ENCODE results near the gene NUP210. TPM values are rescaled to one million over a fixed set of nuclear protein-coding genes. Genes with fewer than 3 reads are reported as not detected.

Gene NUP210
- total RNA-seq, 1 experiment from 2014 or later, result 3.7 TPM

DNA sequence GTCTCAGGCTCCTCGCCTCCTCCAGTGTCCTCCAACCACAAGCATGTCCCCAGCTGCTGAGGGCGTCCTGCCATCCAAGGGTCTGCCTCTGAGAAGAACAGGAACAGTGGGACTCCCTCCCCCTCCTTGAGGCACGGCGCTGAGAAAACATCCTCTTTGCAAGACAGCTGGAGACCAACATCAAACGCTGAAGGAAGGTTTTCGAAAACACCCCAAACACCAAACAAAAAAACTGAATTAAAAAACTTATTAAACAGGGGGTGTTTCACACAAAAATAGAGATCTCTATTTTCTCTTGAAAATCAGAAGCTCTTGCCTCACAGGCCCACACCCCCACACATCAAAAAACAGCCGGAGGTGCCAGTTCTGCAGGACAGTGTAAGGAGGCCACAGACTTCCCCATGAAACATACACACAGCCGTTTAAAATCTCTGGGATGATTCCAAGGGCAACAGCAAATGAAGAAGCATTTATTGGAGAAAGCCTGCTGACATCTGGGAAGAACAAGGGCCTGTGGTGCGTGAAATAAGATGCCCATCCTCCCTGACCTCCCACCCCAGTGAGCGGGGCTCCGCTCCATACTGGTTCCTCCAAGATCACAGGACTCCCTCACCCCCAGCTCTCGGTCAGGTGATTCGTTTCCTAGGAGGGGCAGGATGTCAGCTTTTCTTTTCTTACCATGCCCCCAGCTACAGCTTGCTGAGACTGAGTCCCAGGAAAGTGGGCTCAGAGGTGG, 71.3 kb downstream of the NUP210 start:
- DNase-seq (ENCODE audit: low spot score), result no peak

DNA sequence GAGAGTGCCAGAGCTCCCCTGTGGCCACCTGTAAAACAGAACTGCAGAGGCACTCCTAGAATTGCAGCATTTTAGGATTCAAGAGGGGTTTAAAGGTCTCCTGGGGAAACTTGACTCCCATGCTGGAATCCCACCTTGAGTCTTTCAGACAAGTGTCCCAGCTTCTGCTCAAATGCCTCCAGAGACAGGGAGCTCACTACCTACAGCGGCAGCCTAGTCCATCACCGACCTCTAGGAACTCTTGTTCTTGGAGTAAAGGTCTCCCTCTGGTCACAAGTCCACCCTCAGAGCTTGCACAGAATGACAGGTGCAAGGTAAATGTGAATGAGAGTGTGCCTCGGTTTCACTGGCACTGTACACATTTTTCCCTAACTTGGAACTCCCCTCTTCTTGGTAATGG, 72.0 kb downstream of the NUP210 start:
- no peak for DNase-seq (ENCODE audit: low spot score)

DNA sequence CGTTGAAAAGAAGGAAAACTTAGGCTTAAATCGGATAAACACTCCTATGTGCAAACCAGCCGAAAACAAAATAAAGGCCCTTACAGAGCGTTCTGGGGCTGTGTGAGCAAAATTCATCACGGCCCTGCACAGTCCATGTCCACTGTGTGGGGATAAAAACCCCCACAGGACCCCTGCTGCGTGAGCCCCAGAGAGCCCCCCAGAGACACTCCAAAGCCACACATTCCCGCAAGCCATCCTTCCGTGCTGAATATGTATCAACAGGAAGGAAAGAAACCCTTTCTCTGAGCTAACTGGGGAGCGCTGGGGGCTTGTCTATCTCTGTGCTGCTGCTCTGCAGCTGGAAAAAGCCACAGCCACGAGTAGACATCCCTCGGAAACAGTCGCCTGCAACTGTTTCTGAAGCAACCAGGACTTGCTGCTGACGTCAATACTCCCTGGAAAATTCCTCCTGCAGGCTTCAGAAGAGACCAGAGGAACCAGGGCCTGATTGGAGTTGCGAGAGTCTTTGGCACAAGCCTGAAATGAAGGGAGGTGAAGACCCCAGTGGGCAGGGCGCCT, 72.7 kb downstream of the NUP210 start:
- no peak for DNase-seq (ENCODE audit: low spot score)

DNA sequence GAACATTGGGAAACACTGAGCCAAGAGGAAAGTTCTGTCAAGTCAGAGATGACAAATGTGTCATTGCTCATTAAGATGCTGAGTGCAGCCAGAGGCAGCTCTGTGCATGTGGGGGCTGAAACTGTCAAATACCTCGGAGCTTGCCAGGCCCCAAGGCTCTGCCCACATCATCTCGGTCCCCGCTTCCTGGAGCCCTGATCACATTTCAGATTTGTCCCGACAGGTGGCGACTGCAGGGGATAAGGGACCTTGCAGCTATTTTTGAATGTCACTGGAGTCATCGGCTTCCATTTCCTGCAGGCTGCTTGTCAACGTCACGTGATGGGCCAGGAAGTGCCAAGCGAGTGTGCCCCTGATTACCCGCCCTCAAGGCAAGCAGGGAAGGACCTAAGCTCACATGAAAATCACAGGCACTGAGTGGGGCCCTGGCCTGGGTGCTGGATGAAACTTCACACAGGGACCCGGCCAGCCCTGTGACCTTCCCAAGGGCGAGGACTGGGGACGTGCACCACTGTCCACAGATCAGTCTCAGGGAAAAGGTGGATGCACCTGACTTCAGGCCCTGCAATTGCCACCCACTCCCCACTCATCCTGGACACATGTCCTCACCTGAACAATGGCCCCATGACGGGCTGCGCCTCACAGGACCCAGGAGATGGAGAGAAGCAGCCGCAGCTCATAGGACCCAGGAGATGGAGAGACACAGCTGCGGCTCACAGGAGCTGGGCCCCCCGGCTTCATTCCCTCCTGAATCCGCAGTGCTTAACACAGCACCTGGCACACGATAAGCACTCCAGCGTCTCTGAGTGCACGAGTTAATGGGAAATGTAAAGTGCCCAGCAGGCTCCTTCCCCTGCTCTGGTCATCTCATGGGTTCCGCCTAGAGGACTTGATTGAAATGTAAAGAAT, 73.4 kb downstream of the NUP210 start:
- peak; percentile 77 for DNase-seq (ENCODE audit: low spot score)

DNA sequence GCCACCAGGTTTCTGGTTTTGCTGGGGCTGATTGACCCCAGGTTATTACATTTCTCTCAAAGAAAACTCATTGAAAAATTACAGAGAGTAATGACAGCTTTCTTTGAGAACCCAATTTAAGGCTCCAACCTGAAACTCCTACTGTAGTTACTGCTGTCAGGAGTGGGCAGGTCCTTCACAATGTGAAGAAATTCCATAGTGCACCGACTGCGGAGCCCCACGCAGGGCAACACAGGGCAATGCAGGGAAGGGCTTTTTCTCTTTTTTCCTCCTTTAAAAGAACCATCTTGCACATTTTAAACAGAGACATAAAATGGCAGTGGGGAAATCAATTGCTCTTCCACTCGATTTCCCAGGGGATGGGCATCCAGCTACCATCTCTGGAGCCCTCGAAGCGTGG, 74.3 kb downstream of the NUP210 start:
- no peak for DNase-seq (ENCODE audit: low spot score)

DNA sequence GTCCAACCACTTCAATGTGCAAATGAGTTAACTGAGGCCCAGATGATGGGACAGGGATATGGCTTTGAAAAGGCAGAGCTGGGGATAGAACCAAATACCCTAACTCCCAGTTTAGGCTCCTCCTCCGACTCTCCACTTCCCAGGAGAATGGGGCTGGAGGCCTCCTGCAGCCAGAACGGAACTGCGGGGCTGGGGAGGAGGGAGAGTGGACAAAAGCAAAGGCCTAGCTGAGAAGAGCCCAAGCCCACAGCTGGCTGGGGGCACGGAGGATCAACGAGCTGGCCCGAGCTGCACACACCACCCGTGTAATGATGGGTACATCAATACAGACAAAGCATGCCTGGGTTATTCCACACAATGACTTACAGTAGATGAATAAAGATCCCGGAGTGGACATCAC, 74.8 kb downstream of the NUP210 start:
- DNase-seq (ENCODE audit: low spot score), result no peak

DNA sequence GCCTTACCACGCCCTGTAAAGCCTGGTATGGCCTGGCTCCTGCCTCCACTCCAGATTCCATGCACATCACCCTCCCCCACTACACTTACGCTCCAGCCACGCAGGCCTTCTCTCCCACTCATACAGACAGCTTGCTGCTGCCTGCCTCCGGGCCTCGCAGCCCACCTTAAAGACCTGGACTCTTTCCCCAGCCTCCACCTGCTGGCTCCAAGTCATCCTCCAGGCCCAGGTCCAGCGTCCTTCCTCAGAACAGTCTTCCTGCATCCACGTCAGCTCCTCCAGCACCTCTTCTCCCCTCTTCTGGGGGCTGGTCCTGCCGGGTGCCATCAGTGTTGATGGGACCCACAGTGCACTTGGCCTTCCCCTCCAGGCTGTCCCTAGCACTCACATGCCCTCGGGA, 75.5 kb downstream of the NUP210 start:
- DNase-seq (ENCODE audit: low spot score), result no peak

DNA sequence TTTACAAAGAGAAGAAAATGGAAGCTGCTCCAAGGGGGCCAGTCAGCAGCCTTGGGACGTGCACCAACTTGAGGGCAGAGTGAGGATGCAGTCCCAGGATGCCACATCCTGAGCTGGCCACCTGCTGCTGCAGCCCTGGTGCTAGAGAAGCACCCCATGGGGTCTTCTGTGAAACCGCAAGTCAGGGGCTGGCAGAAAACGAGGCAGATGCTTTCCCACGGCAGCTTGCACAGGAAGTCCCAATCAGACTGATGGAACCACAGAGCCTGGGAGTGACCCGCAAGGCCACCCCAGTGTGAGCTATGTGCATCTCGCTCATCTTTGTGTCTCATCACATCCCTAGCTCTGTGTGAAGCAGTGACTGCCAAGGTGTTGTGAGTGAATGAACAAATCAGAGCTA, 76.5 kb downstream of the NUP210 start:
- DNase-seq (ENCODE audit: low spot score), result no peak

DNA sequence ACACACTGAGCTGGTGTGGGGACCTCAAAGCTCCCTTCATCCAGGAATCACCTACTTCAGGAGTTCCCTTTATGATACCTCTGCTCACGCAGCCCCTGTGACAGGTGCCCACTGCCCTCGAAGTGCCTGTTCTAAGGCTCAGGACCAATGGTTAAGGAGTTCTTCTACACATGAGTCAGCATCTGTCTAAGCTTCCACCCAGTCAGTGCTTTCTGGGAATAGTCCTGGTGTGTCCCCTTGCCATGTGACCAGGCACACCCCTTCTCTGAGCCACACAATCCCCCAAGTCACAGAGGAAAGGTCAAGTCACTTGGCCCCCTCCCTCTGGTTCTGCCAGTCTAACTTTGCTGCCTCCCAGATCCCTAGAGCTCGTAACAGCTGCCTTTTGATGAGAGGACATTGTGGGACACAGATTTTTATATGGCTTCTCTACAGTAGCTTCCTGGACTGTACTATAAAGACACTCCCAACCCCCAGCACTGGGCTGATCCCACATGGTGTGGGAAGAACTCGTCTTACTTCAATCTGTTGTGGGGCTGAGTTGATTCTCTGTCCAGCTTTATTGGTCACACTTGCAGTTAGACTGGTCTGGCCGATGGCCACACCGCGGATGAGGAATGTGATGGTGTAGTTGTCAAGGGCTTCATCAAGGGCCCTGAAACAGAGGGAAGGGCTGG, 78.8 kb downstream of the NUP210 start:
- no peak for DNase-seq (ENCODE audit: low spot score)

DNA sequence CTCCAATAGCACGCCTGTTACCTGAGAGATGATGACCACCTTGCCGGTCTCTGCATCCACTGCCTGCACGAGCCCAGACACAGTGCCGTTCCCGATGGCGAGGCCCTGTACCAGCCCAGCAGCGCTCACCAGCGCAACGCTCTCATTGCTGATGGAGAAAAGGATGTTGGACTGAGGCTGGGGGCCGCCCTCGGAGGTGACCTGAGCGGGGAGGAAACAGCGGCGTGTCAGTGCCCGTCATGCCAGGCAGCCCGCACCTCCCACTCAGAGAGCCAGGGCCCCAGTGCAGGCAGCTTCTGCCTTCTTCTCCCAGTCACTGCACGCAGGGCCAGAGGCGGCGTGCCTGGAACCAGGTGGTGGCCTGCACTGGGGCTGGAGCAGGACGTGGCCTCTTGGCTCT, 80.3 kb downstream of the NUP210 start:
- no peak for DNase-seq (ENCODE audit: low spot score)

DNA sequence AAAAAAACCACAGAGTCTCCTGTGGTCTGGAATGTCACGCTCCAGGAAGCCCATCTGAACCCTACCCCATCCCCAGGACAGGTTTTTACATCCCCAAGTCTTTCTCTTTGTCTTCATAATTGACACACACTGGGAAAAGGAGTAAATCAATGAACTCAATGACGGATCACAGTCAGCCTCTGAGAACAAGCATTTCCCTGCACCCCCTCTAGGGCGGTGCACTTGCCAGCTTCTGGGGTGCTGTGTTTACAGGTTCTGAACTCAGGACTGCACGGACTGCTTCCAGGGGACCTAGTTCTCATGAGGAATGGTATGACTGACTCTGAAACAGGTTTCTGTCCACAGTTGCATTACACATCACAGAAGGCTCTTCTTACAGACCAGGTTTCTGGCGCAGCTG, 81.1 kb downstream of the NUP210 start:
- DNase-seq (ENCODE audit: low spot score), result no peak

DNA sequence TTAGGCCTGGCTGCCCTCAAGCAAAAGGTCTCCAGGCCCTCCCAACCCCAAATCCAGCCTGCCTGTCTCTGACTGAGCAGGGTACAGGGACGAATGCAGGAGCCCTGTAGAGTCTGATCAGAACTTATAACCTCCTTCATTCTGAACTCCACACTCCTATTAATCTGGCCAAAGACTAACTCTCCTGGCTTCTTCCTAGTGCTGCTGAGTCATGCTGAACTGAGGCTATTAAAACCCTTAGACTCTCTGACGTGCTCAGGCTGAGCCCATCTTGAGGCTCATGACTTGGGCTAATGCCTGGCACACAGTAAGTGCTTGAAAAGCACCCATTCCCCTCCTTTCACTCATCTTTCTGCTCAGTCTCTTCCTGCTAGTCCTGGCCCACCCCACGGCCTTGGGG, 81.9 kb downstream of the NUP210 start:
- DNase-seq (ENCODE audit: low spot score), result peak; percentile 31

DNA sequence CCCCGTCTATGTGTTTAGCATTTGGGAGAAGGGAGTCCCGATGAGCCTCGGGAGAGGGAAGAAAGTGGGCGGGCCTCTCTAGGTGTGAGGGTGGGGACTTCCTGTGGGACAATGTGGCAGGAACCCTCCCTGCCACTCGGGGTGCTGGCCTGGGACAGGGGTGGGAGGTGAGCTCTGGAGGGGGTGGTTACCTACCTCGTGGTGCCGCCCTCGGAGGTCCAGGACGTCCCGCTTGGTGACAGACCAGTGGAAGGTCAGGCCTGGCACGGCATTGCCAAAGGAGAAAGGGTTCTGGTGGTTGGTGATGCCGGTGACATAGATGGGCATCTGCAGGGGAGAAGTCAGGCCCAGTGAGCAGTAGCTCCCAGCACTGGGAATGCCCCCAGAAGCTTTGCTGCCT, 83.5 kb downstream of the NUP210 start:
- DNase-seq (ENCODE audit: low spot score), result no peak

DNA sequence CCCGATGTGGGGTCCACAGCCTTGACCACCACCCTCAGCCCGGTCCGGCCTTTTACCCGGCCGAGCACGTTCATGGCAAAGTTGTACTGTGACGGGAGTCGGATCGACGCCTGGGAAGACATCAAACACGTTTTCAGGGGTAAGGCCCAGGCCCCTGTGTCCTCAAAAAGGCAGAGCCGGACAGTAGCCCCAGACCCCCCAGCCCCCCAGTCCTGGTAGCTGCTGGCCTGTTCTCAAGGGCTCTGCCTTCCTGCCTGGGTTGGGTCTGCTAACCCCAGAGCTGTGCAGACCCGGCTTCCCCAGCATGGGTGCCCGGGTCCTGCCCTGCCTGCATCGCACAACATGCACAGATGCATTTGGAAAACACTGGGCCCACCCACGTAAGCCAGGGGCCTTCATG, 84.6 kb downstream of the NUP210 start:
- no peak for DNase-seq (ENCODE audit: low spot score)

DNA sequence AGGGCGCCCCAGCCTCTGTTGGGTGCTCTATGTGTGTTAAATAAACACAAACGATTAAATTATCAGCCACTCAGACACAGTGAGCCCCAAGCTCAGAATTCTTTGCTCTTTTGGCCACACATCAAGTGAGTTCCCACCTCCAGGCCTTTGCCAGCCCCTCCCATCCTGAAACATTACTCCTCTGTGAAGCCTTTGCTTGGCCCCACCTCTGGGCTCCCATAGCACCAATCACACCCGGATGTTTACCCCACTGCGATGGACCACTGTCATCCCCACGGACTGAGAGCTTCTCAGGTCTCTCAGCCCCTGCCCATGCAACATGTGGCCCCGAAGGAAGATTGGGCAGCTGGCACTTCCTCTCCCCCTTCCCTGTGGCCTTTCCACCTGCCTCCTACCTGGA, 85.1 kb downstream of the NUP210 start:
- DNase-seq (ENCODE audit: low spot score), result no peak

DNA sequence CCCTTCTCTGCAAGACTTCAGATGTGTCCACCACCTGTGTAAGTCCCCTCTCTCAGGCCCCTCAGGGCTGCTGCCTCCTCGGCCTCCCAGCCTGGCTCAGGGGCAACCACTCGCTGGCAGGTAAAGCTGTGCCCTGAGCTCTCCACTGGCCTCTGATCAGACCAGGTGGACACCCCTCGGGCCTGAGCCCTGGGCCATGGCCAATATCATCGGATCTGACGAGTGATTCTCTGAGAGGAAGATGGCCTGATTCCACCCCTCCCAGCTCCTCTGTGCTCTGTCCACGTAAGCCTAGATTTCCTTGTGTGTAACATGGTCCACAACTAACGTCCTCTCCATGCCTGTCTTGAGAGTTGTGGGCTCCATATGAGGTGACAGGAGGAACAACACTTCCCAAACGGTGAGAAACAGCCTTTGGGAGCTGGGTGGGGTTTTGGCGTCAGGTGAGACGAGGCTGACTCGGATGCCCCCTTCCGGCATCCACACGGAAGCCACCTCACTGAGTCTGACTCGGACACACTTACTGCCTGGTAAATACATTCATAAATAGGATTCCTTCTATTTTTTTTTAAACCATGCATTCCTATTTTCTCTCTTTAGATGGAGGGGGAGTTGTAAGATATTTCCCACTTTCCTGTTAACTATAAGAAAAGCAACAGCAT, 86.8 kb downstream of the NUP210 start:
- no peak for DNase-seq (ENCODE audit: low spot score)

DNA sequence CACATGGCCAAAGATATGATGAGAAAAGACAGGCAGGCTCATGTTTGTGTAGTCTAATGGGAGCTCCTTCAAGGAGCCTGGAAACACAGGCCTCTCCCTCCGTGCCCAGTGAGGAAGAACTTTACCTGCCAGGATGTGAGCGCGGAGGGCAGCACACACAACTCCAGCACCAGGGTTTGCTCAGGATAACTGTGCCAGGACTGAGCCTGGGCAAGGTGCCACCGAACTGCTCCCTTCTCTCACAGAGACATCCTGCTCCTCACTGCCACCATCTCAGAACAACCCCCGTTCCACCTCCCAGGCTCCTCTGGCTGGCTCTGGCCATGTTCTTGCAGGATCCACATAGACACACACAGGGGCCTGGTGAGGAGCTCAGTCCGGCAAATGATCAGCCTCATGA, 87.4 kb downstream of the NUP210 start:
- DNase-seq (ENCODE audit: low spot score), result no peak

DNA sequence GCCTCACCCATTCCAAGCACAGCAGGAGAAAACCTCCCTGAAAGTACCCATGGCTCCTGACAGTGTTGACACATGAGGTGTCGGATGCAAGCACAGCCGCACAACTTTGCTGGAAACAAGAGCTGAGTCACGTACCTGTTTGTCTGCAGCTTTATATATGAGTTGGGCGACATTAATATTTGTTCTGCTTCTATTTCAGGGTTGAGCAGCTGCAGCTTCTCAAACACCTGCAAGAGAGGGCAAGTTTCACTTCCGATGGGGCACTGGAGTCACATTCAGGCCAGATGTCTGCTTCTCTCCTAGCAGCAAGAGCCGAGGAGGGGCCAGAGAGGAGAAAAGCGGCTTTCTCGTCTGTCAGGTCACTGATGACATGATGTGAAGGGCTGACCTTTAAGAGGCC, 88.0 kb downstream of the NUP210 start:
- no peak for DNase-seq (ENCODE audit: low spot score)

DNA sequence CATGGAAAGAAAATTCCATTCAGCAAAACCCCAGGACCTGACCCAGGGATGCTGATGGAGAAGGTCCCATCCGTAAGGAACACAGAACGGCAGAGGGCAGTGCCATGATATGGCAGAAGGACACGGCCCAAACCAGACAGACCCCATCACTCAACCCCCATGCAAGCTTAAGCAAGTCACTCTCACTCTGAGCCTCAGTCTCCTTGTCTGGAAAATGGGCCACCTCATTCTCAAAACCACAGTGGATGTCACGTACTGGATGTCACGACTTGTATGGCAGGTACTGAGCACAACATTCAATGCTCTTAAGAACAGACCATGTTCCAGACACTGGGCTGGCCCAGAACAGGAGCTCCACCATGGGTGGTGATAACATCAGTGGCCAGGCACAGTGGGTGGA, 90.4 kb downstream of the NUP210 start:
- no peak for DNase-seq (ENCODE audit: low spot score)

DNA sequence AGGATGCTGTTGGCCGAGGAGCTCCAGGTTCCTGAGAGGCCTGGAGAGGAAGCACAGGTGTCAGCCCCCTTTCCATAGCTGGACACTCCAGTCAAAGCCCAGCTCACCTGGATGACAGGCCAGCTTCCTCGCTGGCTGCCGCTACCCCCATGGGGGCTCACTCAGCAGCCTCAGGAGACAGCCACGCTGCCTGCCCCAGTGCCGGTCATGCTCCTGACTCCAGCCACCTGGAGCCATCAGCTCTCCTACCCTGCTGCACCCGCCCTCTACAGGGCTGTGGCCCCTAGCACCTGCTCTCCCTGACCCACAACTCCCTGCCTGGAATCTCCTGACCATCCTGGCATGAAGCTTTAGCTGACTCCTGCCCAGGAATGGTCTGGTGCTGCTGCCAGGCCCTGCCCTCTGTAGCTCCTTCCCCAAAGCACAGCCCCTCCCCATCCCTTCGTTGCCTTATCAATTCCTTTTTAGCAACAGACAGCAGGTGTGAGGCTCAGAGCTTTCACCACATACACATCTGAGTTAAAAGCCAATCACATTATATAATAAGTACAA, 94.2 kb downstream of the NUP210 start:
- no peak for DNase-seq (ENCODE audit: low spot score)

DNA sequence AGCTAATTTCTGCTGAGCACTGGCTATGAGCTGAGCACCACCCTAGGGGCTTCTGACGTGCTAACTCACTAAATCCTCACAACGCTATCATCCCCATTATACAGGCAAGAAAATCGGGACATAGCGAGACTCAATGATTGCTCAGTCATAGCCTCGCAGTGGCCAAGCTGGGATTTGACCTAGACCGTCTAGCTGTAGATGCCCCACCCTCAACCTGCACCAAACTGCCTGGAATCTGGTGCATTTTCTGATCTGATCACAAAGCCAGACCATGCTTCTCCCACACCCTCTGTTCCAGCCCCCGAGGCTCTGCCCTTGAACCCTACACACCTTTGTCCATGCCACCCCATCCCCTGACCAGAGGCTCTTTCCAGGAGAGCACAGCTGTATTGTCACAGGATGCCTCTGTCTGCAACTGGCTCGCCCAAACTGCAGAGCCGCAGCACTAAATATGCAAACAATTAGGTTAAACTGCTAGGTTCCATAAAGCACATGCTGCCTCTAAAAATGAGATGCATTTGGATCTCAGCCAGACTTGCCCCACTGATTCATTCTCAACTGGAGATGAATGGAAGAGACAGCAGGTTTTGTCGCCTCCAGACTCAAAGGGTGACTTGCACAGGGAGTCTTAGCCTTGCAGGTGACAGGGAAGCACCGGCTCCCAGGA, 95.2 kb downstream of the NUP210 start:
- no peak for DNase-seq (ENCODE audit: low spot score)
